SK-N-SH treated with all-trans-retinoic acid at 6 μM for 48 hours (cell line): Measurements from ENCODE around the gene ULK4.

Source experiments
- ATAC-seq: fragments of 200-7000 bp; cut with Tn5 transposase; 3 replicates; pipeline ENCODE4 v1.9.1; 2020; ENCODE audit warnings: mild to moderate bottlenecking, moderate library complexity
- ARNTL ChIP-seq: fragments of 450-650 bp; formaldehyde crosslinking; IDR thresholded peaks from 2 replicates; pipeline ENCODE4 v1.5.0; 2020; ENCODE audit warnings: low read depth, mild to moderate bottlenecking, moderate library complexity, borderline replicate concordance
- BACH2 ChIP-seq: fragments of 250-450 bp; sonication (Bioruptor Pico); IDR thresholded peaks from 2 replicates; pipeline ENCODE4 v1.9.0; 2021; ENCODE audit warnings: mild to moderate bottlenecking, borderline replicate concordance
- CSDC2 ChIP-seq: fragments of 250-450 bp; sonication (Bioruptor Pico); IDR thresholded peaks from 2 replicates; pipeline ENCODE4 v1.5.0; 2020; ENCODE audit warnings: mild to moderate bottlenecking, moderate library complexity
- ESRRG ChIP-seq: fragments of 250-450 bp; sonication (Bioruptor Pico); IDR thresholded peaks from 2 replicates; pipeline ENCODE4 v1.6.1; 2021; ENCODE audit warnings: mild to moderate bottlenecking
- GLIS3 ChIP-seq: fragments of 250-450 bp; sonication (Bioruptor Pico); IDR thresholded peaks from 2 replicates; pipeline ENCODE4 v1.5.0; 2020; ENCODE audit warnings: mild to moderate bottlenecking, moderate library complexity
- ISL1 ChIP-seq: fragments of 250-450 bp; sonication (Bioruptor Pico); IDR thresholded peaks from 2 replicates; pipeline ENCODE4 v2.1.2; 2022; ENCODE audit warnings: mild to moderate bottlenecking, moderate library complexity
- PPARA ChIP-seq: fragments of 250-450 bp; sonication (Bioruptor Pico); IDR thresholded peaks from 2 replicates; pipeline ENCODE4 v1.5.0; 2020; ENCODE audit warnings: mild to moderate bottlenecking, borderline replicate concordance
- RARB ChIP-seq: fragments of 250-450 bp; sonication (Bioruptor Pico); IDR thresholded peaks from 2 replicates; pipeline ENCODE4 v1.8.0; 2021; ENCODE audit warnings: mild to moderate bottlenecking, moderate library complexity
- SNAI2 ChIP-seq: fragments of 250-450 bp; sonication (Bioruptor Pico); IDR thresholded peaks from 2 replicates; pipeline ENCODE4 v1.5.0; 2020; ENCODE audit warnings: mild to moderate bottlenecking, moderate library complexity
- TCF4 ChIP-seq: fragments of 250-450 bp; sonication (Bioruptor Pico); IDR thresholded peaks from 2 replicates; pipeline ENCODE4 v1.8.0; 2021; ENCODE audit warnings: mild to moderate bottlenecking, moderate library complexity, borderline replicate concordance
- TOX ChIP-seq: fragments of 250-450 bp; sonication (Bioruptor Pico); IDR thresholded peaks from 2 replicates; pipeline ENCODE4 v1.8.0; 2021; ENCODE audit warnings: mild to moderate bottlenecking, moderate library complexity, borderline replicate concordance
- ZC3H10 ChIP-seq: fragments of 250-450 bp; sonication (Bioruptor Pico); IDR thresholded peaks from 2 replicates; pipeline ENCODE4 v1.5.1; 2021; ENCODE audit warnings: mild to moderate bottlenecking, moderate library complexity
- ZFP3 ChIP-seq: fragments of 250-450 bp; sonication (Bioruptor Pico); IDR thresholded peaks from 2 replicates; pipeline ENCODE4 v1.5.0; 2020; ENCODE audit warnings: mild to moderate bottlenecking, moderate library complexity
- ZFP30 ChIP-seq: fragments of 450-650 bp; formaldehyde crosslinking; IDR thresholded peaks from 2 replicates; pipeline ENCODE4 v1.5.0; 2022; ENCODE audit warnings: mild to moderate bottlenecking, moderate library complexity
- ZNF565 ChIP-seq: fragments of 450-650 bp; formaldehyde crosslinking; conservative IDR thresholded peaks from 2 replicates; pipeline ENCODE4 v1.5.0; 2020; ENCODE audit warnings: low read depth, mild to moderate bottlenecking, moderate library complexity
- ZNF70 ChIP-seq: fragments of 450-650 bp; formaldehyde crosslinking; IDR thresholded peaks from 2 replicates; pipeline ENCODE4 v1.5.0; 2020; ENCODE audit warnings: mild to moderate bottlenecking, moderate library complexity
- ZNF8 ChIP-seq: fragments of 450-650 bp; formaldehyde crosslinking; IDR thresholded peaks from 2 replicates; pipeline ENCODE4 v1.5.0; 2020; ENCODE audit warnings: mild to moderate bottlenecking, moderate library complexity
- TF ChIP-seq, protein P1 (sequence below): fragments of 250-450 bp; sonication (Bioruptor Pico); IDR thresholded peaks from 2 replicates; pipeline ENCODE4 v1.5.0; 2020; ENCODE audit warnings: mild to moderate bottlenecking, moderate library complexity
- TF ChIP-seq, protein P2 (sequence below): fragments of 250-450 bp; sonication (Bioruptor Pico); IDR thresholded peaks from 2 replicates; pipeline ENCODE4 v1.8.0; 2020; ENCODE audit warnings: mild to moderate bottlenecking, moderate library complexity, borderline replicate concordance
- TF ChIP-seq, protein P3 (sequence below): fragments of 250-450 bp; sonication (Bioruptor Pico); IDR thresholded peaks from 2 replicates; pipeline ENCODE4 v1.8.0; 2021; ENCODE audit warnings: low read depth, mild to moderate bottlenecking, moderate library complexity, borderline replicate concordance
- TF ChIP-seq, protein P4 (sequence below): fragments of 250-450 bp; sonication (Bioruptor Pico); IDR thresholded peaks from 2 replicates; pipeline ENCODE4 v1.5.1; 2021; ENCODE audit warnings: mild to moderate bottlenecking, moderate library complexity
- TF ChIP-seq, protein P5 (sequence below): fragments of 250-450 bp; sonication (Bioruptor Pico); IDR thresholded peaks from 2 replicates; pipeline ENCODE4 v1.5.1; 2020; ENCODE audit warnings: low read depth, mild to moderate bottlenecking, moderate library complexity

ULK4 gene

DNA sequence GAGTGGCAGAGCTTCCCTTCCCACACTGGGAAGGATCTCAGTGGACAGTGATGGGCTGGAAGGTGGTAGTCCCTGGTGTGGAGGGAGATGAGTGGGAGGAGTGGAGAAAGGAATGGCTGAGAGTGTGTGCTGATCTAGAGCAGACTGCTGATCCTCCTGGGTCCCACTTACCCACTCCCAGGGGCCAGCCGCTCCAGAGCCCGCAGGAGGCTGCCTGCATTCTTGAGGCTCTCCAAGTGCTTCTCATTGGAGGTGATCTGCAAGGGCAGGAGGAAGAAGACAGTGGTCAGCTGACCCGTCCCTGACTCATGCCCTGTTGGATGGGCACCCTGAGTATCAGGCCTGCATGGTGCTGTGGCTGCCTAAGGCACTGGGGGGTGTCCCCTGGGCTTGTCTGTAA lies 712.6 kb downstream of the ULK4 start (continued):
- TF ChIP-seq, protein P1, sequence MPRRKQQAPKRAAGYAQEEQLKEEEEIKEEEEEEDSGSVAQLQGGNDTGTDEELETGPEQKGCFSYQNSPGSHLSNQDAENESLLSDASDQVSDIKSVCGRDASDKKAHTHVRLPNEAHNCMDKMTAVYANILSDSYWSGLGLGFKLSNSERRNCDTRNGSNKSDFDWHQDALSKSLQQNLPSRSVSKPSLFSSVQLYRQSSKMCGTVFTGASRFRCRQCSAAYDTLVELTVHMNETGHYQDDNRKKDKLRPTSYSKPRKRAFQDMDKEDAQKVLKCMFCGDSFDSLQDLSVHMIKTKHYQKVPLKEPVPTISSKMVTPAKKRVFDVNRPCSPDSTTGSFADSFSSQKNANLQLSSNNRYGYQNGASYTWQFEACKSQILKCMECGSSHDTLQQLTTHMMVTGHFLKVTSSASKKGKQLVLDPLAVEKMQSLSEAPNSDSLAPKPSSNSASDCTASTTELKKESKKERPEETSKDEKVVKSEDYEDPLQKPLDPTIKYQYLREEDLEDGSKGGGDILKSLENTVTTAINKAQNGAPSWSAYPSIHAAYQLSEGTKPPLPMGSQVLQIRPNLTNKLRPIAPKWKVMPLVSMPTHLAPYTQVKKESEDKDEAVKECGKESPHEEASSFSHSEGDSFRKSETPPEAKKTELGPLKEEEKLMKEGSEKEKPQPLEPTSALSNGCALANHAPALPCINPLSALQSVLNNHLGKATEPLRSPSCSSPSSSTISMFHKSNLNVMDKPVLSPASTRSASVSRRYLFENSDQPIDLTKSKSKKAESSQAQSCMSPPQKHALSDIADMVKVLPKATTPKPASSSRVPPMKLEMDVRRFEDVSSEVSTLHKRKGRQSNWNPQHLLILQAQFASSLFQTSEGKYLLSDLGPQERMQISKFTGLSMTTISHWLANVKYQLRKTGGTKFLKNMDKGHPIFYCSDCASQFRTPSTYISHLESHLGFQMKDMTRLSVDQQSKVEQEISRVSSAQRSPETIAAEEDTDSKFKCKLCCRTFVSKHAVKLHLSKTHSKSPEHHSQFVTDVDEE (CRISPR knock-in tag): no peak
- no peak for TF ChIP-seq RARB (CRISPR knock-in tag)
- TF ChIP-seq, all 23 proteins: peak for 0

DNA sequence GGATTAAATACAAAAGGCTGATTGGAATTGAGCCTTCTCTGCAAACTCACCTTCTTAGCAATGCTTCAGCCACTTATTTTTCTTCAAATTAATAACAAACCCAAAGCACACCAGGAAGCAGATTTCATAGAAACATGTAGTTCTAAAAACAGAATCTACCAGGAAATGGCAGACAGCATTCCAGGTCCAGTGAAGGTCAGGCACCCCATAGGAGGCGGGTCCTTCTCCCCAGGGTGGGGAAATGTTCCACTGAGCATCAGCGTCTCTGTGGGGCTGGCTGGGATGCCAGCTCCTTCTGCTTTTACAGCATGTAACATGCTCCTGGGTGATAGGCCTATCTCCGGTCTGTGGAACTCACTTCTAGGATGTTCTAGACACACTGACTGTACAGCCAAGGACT lies 713.4 kb downstream of the ULK4 start:
- ATAC-seq: no peak
- TF ChIP-seq TCF4 (CRISPR knock-in tag): no peak
- no peak for TF ChIP-seq BACH2 (CRISPR knock-in tag)
- TF ChIP-seq PPARA (CRISPR knock-in tag): no peak
- no peak for TF ChIP-seq CSDC2 (CRISPR knock-in tag)
- TF ChIP-seq ZNF70: no peak
- no peak for TF ChIP-seq ZNF565 (CRISPR knock-in tag)
- TF ChIP-seq TOX (CRISPR knock-in tag): no peak

DNA sequence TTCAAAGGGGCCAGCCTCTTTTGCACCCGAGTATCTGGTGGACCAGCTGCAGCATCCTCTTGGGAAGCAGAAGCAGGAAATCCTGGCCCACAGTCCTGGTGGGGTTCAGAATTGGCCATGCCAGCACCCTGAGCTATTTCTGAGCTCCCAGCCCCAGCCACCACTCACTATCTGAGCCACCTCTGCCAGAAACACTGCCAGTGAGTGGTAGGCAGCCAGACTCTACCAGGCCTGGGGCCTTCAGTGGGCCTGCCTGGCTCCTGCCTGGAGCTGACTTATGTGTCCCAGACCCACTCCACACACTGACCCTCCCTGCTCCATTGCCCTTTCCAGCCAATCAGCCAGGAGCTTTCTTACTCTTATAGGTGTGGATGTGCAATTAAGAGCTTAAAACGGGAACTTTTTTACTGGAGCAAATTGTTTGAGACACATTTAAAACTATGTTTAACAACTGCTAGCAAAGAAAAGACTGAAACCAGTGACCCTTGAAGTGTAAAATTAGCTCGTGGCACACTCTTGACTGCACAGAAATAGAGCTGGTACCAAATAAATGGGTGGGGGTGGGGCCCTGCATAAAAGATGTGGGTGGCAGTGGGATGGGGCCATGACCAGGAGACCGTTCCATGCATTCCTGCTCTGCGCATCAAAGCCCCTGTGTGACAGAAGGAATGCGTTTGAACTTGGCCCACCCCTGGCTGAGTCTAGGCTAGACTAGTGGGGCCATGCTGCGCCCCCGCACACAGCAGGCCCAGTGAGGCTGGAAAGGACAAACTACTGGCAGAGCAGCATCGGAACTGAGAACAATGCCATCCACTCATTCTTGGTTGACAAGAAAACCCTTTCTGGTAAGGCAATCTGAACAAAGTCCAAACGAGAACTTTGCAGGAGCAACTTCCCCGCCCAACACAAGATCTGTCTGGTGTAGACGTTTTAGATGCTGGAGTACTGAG lies 714.6 kb downstream of the ULK4 start:
- TF ChIP-seq, protein P2, sequence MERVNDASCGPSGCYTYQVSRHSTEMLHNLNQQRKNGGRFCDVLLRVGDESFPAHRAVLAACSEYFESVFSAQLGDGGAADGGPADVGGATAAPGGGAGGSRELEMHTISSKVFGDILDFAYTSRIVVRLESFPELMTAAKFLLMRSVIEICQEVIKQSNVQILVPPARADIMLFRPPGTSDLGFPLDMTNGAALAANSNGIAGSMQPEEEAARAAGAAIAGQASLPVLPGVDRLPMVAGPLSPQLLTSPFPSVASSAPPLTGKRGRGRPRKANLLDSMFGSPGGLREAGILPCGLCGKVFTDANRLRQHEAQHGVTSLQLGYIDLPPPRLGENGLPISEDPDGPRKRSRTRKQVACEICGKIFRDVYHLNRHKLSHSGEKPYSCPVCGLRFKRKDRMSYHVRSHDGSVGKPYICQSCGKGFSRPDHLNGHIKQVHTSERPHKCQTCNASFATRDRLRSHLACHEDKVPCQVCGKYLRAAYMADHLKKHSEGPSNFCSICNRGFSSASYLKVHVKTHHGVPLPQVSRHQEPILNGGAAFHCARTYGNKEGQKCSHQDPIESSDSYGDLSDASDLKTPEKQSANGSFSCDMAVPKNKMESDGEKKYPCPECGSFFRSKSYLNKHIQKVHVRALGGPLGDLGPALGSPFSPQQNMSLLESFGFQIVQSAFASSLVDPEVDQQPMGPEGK (CRISPR knock-in tag): no peak
- TF ChIP-seq ESRRG (CRISPR knock-in tag) (no peak), ISL1 (CRISPR knock-in tag) (no peak), RARB (CRISPR knock-in tag) (no peak), TCF4 (CRISPR knock-in tag) (no peak), PPARA (CRISPR knock-in tag) (no peak), ARNTL (CRISPR knock-in tag) (no peak), ZFP30 (no peak), CSDC2 (CRISPR knock-in tag) (no peak), ZNF565 (CRISPR knock-in tag) (no peak), ZFP3 (no peak), ZNF8 (no peak), SNAI2 (no peak)
- TF ChIP-seq, protein P3, sequence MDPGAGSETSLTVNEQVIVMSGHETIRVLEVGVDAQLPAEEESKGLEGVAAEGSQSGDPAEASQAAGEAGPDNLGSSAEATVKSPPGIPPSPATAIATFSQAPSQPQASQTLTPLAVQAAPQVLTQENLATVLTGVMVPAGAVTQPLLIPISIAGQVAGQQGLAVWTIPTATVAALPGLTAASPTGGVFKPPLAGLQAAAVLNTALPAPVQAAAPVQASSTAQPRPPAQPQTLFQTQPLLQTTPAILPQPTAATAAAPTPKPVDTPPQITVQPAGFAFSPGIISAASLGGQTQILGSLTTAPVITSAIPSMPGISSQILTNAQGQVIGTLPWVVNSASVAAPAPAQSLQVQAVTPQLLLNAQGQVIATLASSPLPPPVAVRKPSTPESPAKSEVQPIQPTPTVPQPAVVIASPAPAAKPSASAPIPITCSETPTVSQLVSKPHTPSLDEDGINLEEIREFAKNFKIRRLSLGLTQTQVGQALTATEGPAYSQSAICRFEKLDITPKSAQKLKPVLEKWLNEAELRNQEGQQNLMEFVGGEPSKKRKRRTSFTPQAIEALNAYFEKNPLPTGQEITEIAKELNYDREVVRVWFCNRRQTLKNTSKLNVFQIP (CRISPR knock-in tag): no peak
- TF ChIP-seq, protein P4, sequence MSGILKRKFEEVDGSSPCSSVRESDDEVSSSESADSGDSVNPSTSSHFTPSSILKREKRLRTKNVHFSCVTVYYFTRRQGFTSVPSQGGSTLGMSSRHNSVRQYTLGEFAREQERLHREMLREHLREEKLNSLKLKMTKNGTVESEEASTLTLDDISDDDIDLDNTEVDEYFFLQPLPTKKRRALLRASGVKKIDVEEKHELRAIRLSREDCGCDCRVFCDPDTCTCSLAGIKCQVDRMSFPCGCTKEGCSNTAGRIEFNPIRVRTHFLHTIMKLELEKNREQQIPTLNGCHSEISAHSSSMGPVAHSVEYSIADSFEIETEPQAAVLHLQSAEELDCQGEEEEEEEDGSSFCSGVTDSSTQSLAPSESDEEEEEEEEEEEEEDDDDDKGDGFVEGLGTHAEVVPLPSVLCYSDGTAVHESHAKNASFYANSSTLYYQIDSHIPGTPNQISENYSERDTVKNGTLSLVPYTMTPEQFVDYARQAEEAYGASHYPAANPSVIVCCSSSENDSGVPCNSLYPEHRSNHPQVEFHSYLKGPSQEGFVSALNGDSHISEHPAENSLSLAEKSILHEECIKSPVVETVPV (CRISPR knock-in tag): no peak
- no peak; the same call in 2 of the 3 replicates for ATAC-seq

DNA sequence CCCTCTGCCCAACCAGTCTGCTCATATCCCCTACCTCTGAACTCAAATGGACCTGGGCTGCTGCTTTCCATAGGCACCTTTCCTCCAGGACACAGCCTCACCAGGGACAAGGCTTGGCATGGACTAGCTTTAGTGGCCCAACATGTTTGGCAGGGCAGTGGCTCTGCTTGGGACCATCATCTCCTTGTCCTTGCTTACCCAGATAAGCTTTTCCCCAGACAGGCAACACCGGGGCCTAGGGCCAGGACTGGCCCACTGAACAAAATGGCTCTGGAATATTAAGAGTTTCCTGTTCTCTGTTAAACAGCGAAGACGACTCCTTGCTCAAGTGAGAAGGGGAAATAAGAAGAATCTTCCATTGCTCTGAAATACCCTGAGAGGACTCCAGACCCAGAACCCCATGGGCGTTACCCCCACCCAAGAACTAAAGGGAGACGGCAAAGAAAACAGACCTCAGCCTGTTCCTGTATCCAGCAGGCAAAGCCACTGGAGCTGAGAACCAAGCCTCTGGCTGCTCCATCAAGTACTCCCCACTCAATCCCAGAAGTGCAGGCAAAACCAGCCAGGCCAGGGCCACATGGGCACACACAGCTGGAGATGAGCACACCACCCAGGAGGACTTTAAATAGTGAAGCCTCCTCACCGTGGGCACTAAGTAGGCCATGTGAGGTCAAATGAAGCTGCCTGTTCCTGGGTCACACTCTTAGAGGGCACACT lies 717.1 kb downstream of the ULK4 start:
- ATAC-seq: peak; percentile 12
- TF ChIP-seq BACH2 (CRISPR knock-in tag): no peak
- TF ChIP-seq TOX (CRISPR knock-in tag): no peak
- TF ChIP-seq ZNF70: no peak
- no peak for TF ChIP-seq RARB (CRISPR knock-in tag)
- TF ChIP-seq ARNTL (CRISPR knock-in tag): no peak
- no peak for TF ChIP-seq ZC3H10 (CRISPR knock-in tag)
- no peak for TF ChIP-seq CSDC2 (CRISPR knock-in tag)
- no peak for TF ChIP-seq PPARA (CRISPR knock-in tag)
- TF ChIP-seq ESRRG (CRISPR knock-in tag): no peak
- no peak for TF ChIP-seq ZNF8
- TF ChIP-seq, protein P2 (CRISPR knock-in tag): no peak
- TF ChIP-seq, protein P5, sequence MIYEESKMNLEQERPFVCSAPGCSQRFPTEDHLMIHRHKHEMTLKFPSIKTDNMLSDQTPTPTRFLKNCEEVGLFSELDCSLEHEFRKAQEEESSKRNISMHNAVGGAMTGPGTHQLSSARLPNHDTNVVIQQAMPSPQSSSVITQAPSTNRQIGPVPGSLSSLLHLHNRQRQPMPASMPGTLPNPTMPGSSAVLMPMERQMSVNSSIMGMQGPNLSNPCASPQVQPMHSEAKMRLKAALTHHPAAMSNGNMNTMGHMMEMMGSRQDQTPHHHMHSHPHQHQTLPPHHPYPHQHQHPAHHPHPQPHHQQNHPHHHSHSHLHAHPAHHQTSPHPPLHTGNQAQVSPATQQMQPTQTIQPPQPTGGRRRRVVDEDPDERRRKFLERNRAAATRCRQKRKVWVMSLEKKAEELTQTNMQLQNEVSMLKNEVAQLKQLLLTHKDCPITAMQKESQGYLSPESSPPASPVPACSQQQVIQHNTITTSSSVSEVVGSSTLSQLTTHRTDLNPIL (CRISPR knock-in tag): no peak
- TF ChIP-seq GLIS3 (CRISPR knock-in tag): no peak
